HG02885 (cell line): ENCODE data around the gene EPG5.
A peak's percentile ranks its signal among the peaks of the same experiment; 100 is the strongest.
"Not testable (repeated sequence)": the region's sequence is repeated elsewhere in the genome, so short reads cannot be mapped to it uniquely, and the experiment has no call there.

ENCODE experiments used
- ATAC-seq: cut with Tn5 transposase; IDR thresholded peaks from one replicate; pipeline ENCODE4 v1.9.1; 2021; ENCODE audit warnings: mild to moderate bottlenecking; ENCODE audit not compliant: unreplicated experiment, poor library complexity

EPG5 gene, protein sequence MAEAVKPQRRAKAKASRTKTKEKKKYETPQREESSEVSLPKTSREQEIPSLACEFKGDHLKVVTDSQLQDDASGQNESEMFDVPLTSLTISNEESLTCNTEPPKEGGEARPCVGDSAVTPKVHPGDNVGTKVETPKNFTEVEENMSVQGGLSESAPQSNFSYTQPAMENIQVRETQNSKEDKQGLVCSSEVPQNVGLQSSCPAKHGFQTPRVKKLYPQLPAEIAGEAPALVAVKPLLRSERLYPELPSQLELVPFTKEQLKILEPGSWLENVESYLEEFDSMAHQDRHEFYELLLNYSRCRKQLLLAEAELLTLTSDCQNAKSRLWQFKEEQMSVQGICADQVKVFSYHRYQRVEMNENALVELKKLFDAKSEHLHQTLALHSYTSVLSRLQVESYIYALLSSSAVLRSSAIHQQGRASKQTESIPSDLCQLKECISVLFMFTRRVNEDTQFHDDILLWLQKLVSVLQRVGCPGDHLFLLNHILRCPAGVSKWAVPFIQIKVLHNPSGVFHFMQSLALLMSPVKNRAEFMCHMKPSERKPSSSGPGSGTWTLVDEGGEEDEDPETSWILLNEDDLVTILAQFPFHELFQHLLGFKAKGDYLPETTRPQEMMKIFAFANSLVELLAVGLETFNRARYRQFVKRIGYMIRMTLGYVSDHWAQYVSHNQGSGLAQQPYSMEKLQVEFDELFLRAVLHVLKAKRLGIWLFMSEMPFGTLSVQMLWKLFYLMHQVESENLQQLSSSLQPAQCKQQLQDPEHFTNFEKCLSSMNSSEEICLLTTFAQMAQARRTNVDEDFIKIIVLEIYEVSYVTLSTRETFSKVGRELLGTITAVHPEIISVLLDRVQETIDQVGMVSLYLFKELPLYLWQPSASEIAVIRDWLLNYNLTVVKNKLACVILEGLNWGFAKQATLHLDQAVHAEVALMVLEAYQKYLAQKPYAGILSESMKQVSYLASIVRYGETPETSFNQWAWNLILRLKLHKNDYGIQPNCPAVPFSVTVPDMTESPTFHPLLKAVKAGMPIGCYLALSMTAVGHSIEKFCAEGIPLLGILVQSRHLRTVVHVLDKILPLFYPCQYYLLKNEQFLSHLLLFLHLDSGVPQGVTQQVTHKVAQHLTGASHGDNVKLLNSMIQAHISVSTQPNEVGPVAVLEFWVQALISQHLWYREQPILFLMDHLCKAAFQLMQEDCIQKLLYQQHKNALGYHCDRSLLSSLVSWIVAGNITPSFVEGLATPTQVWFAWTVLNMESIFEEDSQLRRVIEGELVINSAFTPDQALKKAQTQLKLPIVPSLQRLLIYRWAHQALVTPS (N-terminal part only)

DNA sequence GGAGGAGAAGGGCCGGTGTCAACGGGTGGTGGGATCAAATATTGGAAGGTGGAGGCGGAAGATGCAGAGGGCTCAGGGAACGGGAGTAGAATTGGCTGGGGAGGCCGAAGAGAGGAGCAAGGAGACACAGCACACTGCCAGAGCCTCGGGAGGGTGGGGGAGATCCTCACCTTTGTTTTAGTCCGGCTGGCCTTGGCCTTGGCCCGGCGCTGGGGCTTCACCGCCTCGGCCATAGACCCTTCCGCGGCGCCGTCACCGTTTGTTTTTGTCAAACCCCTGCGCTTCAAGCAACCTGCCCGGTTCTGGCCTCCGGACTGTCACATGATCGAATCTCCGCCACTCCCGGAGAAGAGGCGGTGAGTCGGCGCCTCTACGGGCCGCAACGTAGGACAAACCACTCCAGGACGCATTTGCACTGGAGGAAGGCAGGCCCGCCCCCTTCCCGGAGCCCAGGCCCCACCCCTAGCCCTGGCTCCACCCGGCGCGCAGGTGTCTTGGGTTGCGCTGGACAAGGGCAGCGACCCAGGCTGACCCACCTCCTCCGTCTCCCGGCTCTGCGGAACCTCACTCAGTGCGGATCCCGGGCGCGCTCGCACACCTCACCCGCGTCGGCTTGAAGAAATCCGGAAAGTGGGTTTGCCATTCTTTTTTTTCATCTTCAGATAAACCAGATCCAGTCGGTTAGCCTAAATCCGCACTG is at the start of gene EPG5:
EPG5 (minus strand) TSS at position 323 of the 700 bp plus-strand sequence; CDS start at position 233, 90 bp downstream.
- ATAC-seq = peak; percentile 98

DNA sequence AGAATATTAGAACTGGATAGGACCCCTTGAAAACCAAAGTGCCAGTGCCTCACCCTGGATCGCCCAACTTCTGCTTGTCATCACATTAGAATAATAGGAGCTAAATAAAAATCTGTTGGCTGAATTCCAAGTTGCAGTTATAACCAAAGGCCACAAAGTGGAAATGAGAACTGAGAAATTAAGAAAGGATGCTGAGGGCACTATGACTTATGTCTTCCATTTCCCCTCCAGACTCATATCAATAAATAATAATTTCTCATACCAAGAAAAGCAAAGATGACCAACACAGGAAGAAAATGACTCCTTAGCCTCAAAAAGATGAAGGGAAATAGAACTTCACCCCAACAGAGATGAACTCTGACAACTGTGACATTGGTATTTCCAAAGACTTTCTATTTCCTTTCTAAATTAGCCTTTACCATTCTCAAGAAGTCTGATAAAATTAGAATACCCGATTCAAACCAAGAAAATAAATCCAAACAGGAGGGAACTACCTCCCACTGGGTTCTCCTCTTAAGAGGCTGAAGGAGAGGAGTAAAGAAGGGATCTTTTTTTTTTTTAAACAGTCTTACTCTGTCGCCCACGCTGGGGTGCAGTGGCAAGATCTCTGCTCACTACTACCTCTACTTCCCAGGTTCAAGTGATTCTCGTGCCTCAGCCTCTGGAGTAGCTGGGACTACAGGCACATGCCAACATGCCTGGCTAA is 46.5 kb upstream of the EPG5 start:
- peak; percentile 71 for ATAC-seq

DNA sequence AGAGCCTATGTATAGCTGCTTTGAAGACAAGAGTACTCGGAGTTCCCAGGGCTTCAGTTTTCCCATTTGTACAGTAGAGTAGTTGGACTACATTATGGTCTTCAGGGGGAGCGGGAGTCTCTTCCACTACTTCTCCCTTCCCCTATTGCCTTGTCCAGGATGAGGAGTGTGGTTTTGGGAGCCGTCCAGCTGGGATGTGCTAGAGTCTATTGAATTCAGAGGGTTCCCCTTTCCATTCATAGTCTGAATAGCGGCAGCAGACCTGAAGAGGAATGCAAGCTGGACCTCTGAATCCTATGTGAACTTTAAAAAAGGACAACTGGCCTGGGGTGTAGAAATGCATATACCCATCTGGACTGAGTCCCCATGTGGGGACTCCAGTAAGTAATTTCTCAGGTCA is 43.5 kb upstream of the EPG5 start:
- ATAC-seq = no peak

DNA sequence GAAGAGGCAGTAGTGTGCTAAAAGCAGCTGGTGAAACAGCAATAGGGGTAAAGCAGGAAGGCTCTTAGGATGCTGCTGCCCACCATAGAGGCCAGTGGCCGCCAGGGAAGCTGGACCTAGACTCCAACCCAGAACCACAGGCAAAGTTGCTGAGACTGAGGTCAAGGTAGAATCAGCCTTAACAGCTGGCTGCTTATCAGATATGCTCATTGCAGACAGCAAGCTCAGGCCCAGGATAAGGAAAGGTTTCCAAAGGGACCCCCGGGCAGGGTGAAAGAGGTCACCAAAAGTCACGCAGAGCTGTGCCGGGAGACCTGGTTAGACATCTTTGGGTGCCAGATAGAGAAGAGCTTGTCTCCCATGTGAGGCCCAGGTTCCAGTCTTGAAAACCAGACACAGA is 42.9 kb upstream of the EPG5 start:
- ATAC-seq = no peak

DNA sequence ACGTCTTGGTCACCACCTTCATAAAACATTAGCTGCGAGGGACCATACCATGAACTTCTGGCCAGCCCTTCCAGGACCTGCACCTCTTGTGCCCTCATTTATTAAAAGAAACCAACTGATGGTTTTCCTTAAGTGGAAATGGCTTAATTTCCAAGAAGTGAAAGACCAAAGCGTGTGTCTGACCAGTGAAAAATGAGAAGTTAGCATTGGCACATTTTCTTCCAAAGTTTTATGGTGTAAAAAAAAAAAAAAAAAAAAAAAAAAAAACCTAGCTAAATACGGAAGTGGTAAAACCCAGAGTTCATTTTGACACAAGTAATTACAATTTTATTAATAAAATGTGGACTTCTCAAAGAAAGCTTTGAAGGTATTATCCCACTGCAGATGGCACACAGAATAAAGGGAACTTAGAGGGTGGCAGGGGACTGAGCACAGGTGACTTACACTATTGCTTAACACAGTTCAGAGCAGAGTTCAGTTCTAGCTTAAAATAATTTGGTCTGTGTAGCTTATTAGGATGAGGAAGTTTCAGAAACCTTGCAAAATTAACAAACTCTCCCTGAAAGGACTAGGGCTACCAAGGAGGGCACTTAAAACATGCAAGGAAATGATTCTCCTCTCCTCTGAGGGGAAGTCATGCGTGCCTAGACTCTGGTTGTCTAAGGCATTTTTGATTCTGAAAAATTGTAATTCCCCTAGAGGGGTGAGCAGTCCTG is 42.2 kb upstream of the EPG5 start:
- ATAC-seq = no peak

DNA sequence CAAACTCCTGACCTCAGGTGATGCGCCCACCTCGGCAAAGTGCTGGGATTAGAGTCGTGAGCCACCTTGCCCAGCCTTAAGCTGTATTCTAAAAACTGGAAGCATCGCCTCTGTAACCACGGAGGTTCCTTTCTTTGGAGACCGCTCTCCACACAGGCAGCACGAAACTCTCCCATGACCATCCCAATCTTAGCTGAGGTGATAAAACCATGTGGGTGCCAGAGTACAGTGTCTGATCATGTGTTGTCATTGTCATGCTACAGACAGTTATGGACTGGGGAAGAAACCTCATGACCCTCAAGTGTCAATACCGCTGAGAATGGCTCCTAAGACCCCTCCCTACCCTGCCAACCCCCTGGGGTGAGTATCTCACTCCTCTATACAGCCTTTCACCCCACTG is 41.4 kb upstream of the EPG5 start:
- ATAC-seq = no peak

DNA sequence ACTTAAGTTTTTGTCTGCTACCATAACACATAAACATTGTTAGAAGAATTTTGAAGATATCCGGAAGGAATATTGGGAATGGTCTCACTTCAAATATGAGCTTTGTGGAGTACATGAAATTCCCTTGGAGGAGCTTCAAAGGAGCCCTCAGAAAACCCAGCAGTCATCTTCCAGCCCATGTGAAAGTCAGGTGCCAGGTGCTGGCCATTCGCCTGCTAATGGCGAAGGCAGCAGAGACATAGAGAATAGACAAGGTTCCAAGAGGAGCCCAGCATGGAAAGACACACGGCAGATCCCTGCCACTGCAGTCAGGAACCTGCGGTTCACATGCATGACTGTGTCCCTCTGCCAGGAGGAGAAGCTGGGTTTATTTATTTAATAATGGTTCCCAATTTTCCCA is 40.0 kb upstream of the EPG5 start:
- no peak for ATAC-seq

DNA sequence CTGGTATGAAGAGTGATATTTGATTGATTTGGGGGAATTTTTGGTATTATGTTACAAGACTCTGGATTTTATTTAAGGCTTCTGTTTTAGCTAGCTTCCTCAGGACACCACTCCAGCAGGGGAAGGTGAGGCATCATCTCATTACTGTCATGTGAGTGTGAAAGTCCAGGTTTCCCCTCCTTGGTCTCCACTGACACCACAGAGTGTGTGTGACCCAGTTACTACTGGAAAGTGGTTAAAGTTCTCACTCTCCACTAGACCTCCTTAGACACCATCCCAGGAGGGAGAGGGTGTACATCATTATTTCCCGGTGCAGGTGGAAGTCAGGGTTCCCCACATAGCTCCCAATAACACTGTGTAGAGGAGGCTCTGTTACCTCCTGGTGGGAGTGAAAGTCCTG is 35.8 kb upstream of the EPG5 start:
- no peak for ATAC-seq

DNA sequence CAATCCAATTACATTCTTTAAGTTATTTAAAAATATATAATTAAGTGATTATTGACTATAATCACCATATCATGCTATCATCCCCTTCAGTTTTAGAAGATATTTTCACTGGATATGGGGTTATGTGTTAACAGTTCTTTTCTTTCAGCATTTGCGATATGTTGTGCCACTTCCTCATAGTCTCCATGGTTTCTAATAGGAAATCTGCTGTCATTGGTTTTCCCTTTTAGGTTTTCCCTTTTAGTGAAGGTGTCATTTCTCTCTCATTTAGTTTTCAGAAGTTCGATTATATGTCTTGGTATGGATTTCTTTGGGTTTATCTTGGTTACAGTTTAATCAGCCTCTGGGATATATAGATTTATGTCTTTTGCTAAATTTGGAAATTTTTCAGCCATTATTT is 34.8 kb upstream of the EPG5 start:
- ATAC-seq = no peak

DNA sequence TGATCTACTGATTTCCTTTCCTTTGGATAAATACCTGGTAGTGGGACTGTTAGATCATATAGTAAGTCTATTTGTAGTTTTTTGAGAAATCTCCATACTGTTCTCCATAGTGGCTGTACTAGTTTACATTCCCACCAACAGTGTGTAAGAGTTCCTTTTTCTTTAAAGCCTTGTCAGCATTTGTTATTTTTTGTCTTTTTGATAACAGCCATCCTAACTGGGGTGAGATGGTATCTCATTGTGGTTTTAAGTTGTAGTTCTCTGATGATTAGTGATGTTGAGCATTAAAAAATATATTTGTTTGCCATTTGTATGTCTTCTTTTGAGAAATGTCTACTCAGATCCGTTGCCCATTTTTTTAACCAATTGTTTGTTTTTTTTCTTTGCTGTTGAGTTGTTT is 33.9 kb upstream of the EPG5 start:
- ATAC-seq = no peak

DNA sequence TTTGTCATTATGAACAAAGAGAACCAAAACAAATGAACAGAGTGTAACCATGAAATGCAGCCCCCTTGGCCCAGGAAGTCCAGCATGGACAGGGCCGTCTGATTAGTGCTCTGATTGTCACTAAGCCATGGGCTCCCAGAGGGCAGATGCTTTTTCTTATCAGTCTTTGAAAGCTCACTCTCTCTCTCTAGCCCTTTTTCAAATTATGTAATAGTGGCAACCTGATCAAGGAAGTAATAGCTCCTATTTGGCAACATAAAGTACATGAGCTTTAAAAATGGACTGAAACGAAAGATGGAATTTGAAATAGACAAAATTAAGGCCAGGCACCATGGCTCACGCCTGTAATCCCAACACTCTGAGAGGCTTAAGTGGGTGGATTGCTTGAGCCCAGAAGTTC is 32.4 kb upstream of the EPG5 start:
- ATAC-seq = no peak

DNA sequence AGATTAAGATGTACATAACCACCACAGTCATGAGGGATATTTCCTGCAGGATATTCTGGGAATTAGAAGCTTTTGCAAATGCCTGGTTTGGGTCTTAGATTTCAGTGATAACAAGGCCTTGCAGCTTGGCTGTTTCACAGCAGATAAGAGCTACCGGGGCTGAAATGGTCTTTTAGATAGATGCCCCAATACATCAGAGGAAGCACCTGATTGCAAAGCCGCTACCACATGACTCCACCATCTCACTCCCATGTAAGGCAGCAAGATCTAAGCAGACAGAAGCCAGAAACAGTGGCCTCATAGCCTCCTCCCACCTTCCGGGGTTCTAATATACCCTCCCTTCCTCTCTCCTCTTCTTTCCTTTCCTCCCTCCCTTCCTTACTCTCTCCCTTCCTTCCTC is 31.1 kb upstream of the EPG5 start:
- no peak for ATAC-seq

DNA sequence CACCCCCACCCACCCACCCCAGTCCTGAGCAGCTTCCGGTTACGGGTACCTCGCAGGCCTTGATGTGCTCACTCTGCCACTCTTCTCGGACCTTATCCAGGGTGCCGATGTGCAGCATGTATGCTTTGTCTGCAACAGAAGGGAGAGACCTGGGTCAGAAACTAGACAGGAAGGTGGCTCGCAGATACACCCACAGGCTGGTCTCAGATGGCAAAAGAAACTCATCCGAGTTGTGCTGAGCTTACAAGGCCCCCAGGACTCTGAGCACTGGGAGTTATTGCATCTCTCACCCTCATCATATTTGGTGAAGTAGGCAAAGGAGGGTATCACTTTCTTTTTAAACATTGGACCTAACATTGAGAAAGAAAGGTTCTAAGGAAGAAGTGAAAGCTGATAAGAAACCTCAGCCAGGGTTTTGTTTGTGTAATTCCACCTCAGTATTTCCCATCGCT is 30.6 kb upstream of the EPG5 start:
- ATAC-seq = no peak

DNA sequence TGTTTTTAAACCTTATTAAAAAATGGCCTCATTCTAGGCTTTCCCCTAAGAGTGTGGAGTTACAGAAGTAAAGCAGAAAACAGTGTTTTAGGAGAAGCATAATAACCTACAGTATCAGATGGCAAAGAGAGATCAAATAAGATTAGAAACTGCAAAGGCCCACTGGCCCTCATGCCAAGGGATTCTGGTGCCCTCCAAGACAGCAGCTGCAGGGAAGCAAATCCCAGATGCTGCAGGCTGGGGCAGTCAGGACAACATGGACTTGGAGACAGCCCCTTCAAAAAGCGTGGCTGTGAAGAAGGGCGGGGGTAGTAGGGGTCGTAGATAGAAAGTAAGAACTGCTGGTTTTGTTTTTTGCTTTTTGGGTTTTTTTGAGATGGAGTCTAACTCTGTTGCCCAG is 28.3 kb upstream of the EPG5 start:
- no peak for ATAC-seq

DNA sequence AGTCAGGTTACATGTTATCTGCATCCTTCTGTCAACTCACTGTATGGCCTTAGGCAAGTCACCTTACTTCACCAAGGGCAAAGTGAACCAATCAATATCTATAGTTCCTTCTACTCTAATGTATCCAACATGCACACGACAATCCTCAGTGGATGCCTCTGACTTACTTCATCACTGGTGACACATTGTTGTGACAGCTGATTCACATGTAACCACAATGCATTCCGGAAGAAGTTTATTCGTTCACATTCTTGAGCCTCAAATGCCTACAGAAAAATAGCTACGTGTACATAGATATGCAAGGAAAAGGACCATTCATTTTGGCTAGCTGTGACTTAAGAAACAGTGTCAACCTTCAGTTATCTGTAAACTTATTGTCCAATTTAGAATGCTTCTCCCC is 26.3 kb upstream of the EPG5 start:
- ATAC-seq = no peak

DNA sequence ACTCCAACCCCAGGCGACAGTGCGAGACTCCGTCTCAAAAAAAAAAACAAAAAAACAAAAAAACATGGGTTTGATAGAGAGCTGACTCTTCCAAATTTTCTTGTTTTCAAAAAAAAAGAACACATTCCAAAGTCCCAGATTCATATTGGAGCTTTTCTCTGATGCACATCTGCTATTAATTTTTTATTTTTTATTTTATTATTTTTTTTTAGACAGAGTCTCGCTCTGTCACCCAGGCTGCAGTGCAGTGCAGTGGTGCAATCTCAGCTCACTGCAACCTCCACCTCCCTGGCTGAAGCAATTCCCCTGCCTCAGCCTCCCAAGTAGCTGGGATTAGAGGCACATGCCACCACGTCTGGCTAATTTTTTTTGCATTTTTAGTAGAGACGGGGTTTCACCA is 25.4 kb upstream of the EPG5 start:
- not testable (repeated sequence) for ATAC-seq

DNA sequence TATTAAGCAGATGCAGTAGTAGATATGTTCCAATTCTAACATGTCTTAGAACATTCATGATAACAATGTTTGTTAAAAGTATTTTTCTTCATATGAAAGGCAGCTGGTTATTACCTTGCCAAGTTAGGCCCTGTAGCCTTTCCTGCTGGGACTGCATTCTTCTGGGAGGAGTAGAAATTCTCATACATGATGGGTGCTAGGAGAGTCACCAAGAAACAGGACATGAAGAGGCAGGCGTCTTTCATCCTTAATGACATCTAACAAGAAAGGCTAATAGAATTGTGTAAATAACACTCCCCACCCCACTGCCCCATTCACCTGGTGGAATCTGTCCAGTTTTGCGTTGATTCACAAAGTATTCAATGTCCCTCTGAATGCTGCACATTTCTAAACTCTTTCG is 24.7 kb upstream of the EPG5 start:
- no peak for ATAC-seq

DNA sequence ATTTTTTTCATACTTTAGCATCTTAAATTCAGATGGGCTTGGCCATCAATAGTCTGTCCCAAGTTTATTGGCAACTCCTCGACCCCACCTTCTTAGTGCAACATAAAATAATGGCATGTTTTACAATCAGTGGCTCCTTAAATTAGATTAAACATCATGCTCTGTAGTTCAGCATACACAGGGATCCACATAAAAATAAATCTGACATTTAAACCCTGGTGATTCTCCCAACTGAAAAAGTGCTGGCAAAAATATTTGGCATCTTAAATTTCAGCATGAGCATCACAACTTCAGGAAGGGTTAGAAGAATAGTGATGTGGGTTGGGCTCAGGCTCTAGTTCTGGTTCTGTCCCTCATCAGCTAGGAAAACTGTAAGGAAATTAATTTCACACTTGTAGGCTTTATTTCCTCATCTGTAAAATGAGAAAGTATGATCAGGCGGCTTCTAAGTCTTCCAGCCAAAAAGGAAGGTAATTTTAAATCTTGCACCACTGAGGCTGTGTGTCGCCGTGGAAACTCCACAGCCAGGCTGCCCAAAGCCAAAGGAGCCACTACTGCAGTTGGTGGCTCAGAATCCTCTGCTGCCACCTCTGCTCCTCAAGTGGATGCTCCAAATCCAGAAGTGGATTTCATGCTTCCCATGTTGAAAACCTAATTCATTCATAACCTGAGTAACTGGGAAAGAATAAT is 17.6 kb upstream of the EPG5 start:
- ATAC-seq = no peak
